CD4-positive, alpha-beta T cell treated with Interleukin-17A for 1 hour (primary cell): ENCODE data around the gene SAXO2.
"Not testable (repeated sequence)": the region's sequence is repeated elsewhere in the genome, so short reads cannot be mapped to it uniquely, and the experiment has no call there.

Experiments used
- DNase-seq: peaks from one replicate; pipeline ENCODE4 v3.0.0-alpha.2; 2020

SAXO2 gene, protein sequence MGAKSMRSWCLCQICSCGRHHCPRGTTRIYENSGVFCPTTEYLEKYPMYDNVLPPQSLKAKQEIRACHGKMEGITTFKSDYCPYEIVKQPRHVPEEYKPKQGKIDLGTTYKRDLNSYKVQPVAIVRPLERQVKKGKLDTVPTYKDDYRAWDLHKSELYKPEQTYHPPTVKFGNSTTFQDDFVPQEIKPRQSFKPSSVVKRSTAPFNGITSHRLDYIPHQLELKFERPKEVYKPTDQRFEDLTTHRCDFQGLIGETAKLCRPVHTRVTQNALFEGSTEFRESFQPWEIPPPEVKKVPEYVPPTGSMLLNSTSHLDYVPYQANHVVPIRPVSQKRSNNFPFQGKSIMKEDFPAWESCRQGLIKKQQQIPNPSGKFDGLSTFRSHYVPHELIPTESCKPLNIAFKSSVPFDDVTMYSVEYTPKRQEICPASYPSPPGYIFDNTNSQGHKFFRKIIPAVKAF

DNA sequence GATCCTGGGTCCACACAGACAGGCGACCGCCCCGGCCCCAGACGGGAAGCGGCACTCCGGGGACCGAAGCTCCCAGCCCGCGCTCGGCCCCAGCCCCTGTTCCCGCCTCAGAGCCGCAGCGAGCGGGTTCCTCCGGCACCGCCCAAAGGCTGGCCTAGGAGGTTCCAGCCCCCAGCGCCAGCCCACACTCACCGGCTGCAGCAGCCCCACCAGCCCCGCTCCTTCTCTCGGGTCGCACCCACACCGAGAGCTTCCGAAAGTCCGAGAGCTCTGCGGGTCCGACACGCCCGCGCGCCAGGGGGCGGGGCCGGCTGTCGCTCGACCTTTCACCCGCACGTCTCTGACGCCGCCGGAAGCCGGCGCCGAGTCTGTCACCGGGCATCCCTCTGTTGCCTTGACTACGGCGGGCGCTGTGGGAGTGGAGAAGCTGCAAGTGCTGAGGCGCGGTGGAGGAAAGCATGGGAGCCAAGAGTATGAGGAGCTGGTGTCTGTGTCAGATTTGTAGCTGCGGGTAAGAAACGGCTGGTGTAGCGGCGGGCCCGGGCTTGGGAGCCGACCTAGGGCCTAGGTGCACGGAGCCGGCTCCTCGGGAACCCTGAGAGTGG lies at the start of gene SAXO2, which contains the start of gene EFL1:
Gene SAXO2 (plus strand): TSS at position 397 of the 605 bp plus-strand sequence. CDS start 62 bp downstream, at position 459.
Gene EFL1 (minus strand): TSS at position 313 of the 605 bp plus-strand sequence. CDS start 956 bp downstream, outside the sequence.
- DNase-seq, result peak; percentile 91

DNA sequence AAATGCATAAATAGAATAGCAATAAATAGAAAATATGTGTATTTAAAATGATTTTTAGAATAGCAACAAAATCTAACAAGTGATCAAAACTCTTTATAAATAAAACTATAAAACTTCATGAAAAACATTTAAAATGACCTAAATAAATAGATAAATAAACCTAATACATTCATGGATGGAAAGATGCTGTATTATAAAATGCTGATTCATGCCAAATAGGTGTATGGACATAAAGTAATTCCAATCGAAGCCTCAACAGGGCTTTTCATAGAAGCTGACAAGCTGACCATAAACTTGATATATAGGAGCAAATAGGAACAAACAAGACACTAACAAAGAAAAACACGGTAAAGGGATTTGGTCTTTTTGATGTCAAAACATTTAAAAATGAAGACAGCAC lies 46.5 kb upstream of the SAXO2 start:
- not testable (repeated sequence) for DNase-seq

DNA sequence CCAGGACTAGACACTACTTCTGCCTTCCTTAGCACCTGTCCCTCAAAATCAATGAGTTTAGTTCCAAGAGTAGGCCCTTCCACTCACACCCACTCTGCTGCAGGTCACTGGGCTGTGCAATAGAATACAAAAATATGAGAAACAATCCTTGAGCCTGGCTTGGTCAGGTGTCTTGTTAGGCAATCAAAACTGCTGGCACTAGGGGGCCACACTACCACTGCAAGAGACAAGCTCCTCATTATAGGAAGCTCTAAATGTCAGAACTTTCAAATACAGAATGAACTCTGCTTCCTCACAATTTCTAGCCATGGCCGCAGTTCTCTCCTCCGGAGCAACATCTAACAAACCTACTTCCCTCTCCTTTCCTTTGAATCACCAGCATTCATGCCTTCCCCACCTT lies 41.1 kb upstream of the SAXO2 start:
- not testable (repeated sequence) for DNase-seq

DNA sequence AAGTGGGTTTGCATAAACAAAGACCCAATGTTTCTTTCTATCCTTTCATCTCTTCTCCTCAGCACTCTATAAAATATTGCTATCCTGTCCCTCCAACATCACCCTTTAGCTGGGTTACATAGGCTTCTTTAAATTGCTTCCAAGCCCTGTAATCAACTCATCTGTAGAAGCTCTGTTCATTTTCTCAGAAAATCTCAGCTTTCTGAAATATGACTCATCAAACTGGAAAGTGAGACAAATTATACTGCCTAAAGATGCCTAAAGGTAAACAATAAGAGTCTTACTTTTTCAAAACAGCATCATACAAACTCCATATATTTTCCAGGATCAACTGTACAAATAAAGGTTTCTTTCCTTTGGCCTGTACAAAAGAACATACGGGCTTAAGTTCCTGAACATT lies 33.9 kb upstream of the SAXO2 start:
- DNase-seq, result no peak

DNA sequence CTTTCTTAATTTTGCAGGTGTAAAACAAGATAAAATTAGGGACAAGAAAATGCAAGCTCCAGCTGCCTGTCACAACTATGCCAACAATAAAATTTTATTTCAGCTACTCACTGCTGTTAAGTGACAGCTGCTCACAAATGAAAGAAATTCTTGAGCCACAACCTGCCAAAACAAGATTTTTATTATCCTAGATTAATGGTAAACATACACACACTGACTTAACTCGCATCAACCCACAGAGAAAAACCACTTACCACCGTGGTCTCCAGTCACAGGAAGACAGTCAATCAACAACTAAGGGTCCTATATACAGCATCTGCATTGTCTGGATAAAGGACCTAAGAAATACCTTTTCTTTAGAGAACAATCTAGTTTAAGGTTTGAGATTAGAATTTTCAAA lies 31.4 kb upstream of the SAXO2 start:
- DNase-seq, result no peak

DNA sequence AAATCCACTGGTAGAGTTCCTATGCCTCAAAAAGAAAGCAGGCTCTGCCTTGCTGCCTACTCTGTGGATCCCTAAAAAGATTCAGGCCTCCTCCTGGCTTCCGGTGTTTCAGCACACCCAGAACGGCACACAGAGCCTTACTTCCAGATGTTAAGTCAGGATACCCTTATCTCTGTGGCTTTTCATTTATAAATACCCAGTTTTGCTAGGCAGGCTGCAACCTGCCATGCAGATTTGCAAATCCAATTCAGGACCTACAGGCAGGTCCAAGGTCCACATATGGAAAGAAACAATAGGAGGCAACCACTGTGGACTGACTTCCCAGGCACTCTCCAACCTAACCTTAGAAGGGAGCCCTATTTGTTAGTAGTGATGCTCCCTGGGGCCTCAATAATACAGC lies 30.8 kb upstream of the SAXO2 start:
- no peak for DNase-seq

DNA sequence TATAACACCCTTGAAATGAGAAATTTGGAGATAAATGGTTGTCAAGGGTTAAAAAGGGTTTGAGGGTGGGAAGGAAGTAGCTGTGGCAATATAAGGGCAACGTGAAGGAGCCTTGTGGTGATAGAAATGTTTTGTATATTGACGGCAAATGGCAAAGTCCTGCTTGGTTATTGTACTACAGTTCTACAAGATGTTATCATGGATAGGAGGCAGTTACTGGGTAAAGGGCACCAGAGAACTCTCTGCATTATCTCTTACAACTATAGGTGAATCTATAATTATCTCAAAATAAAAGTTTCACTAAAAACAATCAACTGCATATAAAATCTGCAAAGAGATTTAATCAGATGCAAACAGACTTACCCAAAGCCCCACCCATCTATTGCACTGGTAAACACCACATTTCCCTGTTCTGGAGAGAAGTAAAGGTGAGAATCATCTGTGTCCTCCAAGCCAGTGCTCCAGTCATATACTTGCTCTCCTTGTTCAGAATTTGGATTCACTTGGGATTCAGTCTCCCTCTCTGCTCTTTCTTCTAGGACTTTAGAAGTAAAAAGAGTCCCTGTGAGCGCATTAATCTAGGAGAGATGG lies 24.6 kb upstream of the SAXO2 start:
- not testable (repeated sequence) for DNase-seq

DNA sequence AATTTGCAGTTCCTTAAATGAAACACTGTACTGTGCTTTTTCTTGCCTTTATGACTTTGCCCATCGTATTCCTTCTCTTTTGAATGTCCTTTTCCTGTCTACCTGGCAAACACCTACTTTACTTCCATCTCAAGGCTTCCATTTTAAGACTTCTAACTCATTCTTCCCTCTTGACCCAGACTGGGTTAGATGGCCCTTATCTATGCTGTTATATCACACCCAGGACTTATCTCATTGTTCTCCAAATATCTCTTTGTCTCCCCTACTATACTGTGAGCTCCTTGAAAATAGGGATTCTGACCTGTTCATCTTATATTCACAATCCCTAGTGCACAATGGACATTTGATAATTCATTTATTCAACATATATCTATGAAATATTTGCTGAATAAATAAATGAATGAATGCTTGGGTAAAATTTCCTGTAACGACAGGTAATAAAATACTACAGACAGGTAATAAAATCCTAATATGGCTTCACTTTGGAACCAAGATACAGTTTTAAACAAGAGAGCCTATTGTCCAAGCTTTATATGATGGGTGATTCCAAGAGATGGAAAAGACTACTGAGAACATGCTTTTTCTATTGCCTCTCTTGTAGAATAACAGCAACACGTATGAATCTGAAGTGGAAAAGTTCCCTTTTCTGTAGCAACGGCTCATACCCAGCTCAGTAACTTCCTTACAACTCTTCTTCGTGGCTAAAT lies 22.8 kb upstream of the SAXO2 start:
- no peak for DNase-seq

DNA sequence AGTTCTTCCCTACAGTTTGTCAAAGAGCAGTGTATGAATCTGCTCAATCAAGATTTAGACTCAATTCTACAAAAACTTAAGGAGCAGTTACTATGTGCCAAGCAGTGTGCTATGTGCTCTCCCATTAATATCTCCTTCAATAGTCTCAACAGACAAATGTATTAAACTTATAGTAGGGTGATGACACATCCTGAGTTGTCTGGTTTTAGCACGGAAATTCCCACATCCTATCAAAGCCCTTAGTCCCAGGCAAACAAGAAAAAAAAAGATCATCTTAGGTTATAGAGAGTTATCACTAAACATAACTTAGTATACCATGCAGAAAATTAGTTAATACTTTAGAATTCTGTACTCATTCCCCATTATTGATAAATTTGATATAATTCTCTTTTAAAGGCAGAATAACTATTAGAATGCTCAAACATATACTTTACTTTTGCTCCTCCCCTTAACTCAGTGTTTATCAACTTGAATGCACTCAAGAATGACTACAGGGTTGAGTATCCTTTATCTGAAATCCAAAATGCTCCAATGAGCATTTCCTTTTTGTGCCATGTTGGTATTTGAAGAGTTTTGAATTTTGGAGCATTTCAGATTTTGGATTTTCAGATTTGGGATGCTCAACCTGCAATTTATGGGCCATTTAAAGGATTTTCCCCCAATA lies 20.6 kb upstream of the SAXO2 start:
- not testable (repeated sequence) for DNase-seq

DNA sequence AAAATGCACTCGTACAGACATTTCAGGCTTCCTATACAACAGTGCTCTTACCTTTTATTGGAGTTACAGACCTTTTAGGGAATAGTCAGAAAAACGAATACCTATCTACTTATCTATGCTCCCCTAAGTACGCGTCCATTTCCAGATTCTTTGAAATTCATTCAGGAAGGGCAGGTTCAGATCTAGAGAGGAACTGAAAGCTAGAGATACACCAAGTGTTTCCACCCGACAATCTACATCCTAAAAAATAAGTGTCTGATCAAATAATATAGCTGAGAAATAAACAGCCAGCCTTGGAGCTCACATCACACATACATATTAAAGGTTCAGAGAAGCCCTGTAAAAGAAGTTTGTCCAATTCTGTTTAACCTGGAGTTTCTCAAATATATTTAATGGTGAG lies 19.0 kb upstream of the SAXO2 start:
- DNase-seq, result not testable (repeated sequence)

DNA sequence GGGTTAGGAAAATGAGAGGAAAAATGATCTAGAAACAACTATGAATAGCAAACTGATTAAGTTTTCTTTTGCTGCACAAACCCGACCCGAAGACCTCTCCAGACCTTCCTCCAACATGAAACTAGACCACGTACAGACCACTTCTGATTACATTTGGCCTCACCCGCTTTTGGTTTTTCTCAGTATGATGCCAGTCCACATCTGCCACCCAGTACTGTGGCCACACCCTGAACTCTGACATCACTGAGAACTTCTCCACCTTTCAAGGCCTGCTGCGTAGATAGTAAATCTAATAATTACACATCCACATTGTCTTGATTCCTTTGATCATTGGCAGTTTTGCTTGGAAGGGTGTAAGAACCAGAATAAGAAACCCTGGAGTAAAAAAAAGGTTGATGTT lies 16.7 kb upstream of the SAXO2 start:
- DNase-seq, result not testable (repeated sequence)

DNA sequence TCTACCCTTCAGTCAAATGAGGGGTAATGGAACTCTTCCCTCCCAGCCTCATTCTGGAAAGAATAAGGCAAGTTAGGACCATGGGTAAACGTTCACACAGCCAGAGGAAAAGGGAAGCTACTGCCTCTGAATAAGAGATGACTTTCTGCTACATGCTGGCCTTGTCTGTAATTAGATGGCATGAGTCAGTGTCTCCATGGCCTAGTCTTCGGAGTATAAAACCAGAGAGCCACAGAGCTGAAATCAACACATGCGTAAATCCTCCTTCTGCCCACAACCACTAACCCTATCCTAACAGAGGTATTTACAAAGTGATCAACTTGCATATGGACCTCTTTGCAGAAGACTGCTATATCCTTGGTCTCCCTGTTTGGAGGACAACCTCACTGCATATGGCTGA lies 14.4 kb upstream of the SAXO2 start:
- DNase-seq, result not testable (repeated sequence)

DNA sequence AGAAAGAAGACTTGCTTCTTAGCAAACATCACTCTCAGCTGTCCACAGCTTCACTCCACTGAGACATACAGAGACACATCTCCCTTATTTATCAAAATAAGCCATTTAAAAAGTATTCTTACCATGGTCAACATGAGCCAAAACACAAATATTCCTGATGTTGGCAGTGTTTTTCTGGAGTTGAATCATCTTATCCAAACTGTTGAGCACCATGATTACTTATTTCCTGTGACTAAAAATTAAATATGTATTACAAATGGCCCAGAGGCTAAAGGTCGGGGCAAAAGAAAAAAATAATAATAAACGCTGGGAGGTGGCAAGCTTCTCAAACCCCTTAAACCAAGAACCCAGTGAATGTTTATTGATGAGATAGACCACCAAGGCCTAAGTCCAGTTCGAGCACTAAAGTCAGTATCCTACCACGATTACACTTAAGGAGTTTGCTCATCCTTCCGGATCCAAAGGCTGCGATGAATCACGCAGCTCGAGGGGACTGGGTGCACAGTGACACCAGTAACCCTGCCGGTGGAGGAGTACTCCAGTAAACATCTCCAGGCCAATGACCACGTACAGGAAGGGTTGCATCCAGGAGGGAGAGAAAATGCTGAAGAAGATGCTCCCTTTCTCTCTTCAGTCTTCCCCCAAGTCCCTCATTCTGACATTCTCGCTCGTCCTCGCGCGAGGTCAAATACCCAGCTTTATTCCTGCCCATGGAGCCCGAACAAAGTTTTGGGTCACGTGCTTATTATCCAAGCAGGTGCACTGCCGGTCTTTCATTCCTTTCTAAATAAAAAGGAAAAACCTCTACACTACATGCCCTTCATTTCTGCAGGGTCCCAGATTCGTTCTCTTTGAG lies 824 bp upstream of the SAXO2 start:
- peak; percentile 25 for DNase-seq

DNA sequence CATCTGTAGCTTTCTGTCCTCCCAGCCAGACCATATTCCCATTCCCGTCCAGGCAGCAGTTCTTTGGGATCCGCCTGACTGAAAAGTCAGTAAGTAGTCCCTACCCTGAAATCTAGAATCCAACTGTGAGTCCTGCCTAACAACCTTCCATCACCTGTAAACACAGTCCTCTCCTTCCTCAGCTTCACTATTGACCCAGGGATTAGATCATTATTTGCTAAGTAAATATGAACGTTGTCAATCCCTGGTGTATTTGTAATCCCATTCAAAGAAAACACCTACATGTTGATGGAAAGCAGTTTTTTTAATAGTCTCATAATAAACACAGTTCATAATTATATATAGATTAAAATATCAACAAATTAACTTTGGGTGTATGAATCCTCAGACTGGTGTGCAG lies 732 bp downstream of the SAXO2 start:
- DNase-seq, result no peak

DNA sequence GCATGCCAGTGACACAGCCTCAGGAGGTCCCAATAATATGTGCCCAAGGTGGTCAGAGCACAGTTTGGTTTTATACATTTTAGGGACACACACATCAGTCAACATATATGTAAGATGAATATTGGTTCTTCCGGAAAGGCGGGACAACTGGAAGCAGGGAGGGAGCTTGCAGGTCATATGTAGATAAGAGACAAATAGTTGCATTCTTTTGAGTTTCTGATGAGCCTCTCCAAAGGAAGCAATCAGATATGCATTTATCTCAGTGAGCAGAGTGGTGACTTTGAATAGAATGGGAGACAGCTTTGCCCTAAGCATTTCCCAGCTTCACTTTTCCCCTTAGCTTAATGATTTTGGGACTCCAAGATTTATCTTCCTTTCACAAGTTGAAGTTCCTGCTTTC lies 4.5 kb downstream of the SAXO2 start:
- DNase-seq, result not testable (repeated sequence)

DNA sequence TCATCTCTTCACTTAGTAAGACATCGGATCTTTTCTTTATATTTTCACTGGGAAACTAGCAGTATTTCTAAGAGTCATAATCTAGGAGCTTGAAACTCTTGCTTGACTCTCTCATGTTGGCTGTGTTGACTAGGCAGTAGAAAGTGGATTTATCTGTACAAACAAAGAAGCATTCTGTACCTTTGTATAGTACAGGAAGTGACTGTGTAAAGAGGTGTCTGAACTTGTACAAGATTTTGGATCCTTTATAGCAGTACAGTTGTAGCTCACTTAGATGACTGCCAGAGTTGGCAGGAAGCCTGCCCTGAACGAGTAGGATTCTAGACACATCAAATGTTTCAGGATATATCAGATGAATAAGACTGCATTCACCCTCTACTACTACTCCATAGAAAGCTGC lies 5.8 kb downstream of the SAXO2 start:
- DNase-seq, result not testable (repeated sequence)

DNA sequence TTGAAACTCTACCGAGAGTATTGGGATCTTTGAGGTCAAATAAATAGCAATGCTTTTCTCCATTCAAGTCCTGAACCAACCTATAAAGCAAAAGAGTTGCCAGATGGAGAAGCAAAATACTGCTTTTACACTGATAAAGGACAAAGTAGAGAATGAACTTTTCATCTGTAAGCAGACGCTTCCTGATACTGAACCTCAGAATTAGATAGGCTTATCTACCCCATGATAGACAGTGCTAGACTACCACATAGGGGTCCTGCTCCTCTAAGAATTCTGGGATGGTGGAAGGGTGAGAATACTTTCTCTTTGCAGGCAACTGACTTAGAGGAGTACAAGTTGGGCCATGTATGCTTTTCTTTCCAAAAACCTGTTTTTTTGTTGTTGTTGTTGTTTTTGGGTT lies 9.5 kb downstream of the SAXO2 start:
- DNase-seq, result no peak

DNA sequence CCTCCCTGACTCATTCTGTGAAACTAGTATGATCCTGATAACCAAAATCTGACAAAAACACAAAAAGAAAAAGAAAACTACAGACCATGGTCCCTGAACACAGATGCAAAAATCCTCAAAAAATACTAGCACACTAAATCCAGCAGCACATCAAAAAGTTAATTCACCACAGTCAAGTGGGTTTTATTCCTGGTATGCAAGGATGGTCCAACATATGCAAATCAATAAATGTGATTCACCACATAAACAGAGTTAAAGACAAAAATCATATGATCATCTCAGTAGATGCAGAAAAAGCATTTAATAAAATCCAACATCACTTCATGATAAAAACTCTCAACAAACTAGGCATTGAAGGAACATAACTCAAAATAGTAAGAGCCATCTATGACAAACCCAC lies 12.8 kb downstream of the SAXO2 start:
- no peak for DNase-seq

DNA sequence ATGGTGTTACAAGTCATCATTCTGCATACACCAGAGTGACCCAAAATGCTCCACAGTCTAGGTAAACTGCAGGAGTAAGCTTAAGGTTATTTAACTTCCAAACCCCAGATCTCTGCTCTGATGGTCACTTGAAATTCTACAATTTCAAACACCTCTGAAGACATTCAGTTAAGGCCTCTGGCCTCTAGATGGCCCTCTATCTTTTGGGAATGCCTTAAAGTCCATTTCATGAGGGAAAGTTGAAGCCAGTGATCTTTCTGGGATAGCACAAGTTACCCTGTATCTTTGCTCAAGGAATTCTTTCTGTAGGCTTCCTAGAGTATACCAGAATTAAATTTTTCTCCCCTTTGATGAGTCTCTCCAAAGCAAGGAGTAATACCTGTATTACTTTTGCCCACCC lies 18.7 kb downstream of the SAXO2 start:
- DNase-seq, result not testable (repeated sequence)

DNA sequence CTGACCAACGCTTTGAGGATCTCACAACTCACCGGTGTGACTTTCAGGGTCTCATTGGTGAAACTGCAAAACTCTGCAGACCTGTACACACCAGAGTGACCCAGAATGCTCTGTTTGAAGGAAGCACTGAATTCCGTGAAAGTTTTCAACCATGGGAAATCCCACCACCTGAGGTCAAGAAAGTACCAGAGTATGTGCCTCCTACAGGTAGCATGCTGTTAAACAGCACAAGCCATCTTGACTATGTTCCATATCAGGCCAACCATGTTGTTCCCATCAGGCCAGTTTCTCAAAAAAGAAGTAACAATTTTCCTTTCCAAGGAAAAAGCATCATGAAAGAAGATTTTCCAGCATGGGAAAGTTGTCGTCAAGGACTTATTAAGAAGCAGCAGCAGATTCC lies 19.8 kb downstream of the SAXO2 start:
- not testable (repeated sequence) for DNase-seq

DNA sequence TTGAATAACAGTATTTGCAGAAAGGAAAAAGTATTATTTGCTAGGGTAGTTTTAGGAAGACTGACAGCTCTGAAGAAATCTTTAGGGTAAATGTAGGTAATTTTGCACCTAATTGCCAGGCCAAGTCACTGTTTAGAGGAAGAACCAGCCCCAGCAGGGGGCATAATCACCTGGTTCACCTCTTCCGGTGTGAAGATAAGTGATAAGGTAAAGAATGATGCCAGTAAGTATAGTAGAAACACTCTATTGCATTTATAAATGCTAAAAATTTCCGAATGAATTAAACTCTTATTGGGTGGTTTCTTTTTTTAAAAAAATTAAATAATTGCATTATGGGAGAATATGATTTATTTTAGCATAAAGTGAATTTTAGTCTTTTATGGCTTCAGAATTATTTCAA lies 21.8 kb downstream of the SAXO2 start:
- not testable (repeated sequence) for DNase-seq

DNA sequence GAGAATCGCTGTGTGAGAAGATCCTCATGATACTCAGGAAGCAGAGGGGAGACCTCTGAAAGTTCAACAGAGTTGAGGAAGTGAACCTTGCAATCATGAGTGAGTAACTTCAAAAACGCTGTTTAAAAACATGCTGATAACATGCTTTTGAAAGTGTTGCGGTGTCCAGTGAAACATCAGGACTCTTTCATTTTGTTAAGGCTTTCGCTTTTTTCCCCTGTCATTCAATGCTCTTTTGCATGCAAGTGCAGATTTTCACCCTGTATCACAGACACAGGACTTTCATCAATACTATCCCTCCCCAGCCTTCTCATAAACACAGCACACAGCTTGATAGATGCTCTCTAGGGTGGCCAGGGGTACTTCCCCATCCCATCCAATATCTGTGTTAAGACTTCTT lies 23.9 kb downstream of the SAXO2 start:
- DNase-seq, result peak; percentile 17
